HG03432 (cell line): ENCODE measurements around the gene SLC44A4.

Experiments used
- ATAC-seq: cut with Tn5 transposase; IDR thresholded peaks from one replicate; pipeline ENCODE4 v1.9.1; 2021; ENCODE audit warnings: mild to moderate bottlenecking, moderate library complexity; ENCODE audit not compliant: unreplicated experiment

SLC44A4 gene

GRCh38 chr6:31901415-31901952 is 22.7 kb upstream of the SLC44A4 start:
- ATAC-seq = no peak

DNA sequence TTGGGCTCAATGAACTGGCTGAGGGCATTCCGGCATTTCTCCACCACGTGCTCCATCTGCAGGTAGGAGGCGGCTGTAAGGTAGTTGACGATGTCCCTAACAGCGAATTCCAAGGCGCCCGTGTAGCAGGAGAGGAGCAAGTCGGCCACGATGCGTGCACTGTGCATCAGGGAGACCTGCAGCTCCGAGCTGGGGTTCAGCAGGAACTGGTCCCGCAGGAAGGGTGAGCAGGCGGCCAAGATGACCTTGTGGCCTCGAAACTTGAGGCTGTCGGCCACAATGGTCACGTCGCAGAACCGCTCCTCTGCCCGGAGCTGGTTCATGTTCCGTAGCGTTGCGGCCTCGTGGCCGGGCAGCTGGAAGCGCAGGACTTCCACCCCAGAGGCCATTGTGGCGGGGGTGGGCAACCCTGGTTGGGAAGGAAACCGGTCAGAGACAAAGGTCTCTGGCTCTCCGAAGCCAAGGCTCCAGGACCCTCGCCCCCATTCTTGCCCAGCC is 22.2 kb upstream of the SLC44A4 start:
- ATAC-seq = no peak

- ATAC-seq = no peak
These were observed 21.3 kb upstream of the SLC44A4 start for GRCh38 chr6:31899882-31900722.

DNA sequence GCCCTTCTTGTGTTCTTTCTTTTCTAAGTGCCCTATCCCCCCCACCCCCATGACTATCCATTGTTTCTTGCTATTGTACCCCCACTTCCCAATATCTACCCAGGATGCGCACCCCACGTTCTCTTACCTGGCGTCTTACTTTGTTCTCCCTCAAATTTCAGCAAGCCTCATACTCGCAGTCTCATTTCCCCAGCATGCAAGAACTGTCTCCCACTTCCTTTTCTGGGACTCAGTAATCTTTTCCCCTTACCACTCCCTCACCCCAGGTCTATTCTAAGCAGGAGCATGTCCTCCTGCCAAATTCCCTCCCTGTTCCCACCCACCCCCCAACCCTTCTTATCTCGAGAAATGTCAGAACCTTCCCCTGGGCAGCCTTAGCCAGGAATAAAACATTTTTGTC is 20.4 kb upstream of the SLC44A4 start:
- no peak for ATAC-seq

DNA sequence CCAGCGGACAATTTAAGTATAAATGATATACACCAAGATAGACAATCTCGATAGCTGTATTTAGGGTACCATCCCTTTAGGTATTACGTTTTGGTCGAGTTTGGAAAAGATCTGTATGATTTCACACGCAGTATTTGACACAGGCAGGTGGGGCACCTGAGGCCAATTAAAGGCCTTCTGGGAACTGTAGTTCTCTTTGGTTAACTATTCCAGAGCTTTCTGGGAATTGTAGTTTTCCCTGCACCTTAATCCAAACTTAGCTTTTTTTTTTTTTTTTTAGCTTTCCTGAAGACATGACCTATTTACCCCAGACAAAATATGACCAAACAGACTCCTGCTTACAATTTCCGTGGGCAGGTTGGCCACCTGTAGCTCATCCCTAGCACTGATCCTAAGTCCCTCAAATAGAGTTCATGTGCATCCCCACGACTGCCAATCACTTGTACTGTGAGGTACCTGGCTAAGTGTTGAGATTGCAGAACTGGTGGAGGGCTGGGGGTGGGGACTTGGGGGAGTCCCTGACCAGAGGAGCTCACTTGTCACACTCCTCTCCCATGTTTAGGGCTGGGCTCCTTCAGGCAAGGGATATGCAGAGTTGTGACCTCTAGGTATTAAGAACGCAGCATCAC is 19.7 kb upstream of the SLC44A4 start:
- ATAC-seq = no peak

- ATAC-seq = peak; percentile 53
These were observed 19.0 kb upstream of the SLC44A4 start, which contains the start of gene EHMT2 for GRCh38 chr6:31897612-31898382. Gene EHMT2, minus strand, starts transcription at chr6:31897698. Its CDS starts 21 bp downstream, at chr6:31897677.

- peak; percentile 7 for ATAC-seq
These were observed 18.2 kb upstream of the SLC44A4 start for GRCh38 chr6:31896856-31897611.

- no peak for ATAC-seq
These were observed 17.7 kb upstream of the SLC44A4 start for GRCh38 chr6:31896493-31896855.

- no peak for ATAC-seq
These were observed 14.0 kb upstream of the SLC44A4 start for GRCh38 chr6:31892821-31893220.

GRCh38 chr6:31889331-31889972 is 10.7 kb upstream of the SLC44A4 start:
- ATAC-seq = no peak

GRCh38 chr6:31888276-31889258 is 9.8 kb upstream of the SLC44A4 start:
- ATAC-seq = no peak

DNA sequence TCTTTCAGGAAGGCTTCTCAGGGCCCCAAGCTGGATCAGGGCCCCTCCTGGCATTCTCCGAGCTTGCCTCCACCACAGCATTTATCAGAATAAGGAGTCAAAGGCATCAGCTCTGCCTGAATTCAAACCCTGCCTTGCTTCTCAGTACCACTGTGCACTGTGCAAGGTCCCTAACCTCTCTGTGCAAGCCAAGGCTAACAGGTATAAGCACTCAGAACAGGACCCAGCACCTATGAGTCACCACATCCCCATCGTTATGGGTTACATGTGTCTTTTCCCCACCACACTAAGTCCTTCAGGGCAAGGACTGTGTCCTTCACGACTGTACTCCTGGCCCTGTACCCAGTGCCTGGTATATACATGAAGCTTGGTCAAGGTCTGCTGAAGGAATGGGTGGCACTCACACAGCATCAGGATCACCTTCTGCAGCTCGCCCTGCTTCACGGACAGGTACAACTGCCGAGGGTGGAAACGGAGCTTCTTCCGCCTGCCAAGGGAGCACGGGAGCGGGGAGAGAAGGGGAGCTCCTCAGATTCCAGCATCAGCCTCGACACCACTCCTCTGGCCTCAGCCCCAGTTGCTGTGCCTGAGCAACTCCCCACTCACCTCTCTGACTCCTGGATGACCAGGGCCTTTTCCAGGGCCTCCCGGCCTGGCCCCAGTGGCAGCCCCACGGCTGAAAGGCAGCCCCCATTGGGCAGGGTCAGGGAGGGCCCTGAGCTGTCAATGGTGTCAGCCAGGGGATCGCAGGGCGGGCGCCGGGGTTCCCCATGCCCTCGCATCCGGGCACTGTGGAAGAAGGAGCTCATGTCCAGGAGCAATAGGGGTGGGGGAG is 8.6 kb upstream of the SLC44A4 start:
- ATAC-seq = no peak

- no peak for ATAC-seq
These were observed 7.8 kb upstream of the SLC44A4 start for GRCh38 chr6:31886541-31886991.

GRCh38 chr6:31884528-31885035 is 5.8 kb upstream of the SLC44A4 start:
- ATAC-seq = no peak

GRCh38 chr6:31883676-31884075 is 4.9 kb upstream of the SLC44A4 start:
- no peak for ATAC-seq

GRCh38 chr6:31882344-31882743 is 3.5 kb upstream of the SLC44A4 start:
- no peak for ATAC-seq

GRCh38 chr6:31881136-31881859 is 2.5 kb upstream of the SLC44A4 start:
- ATAC-seq = no peak
